Inflammatory macrophage (primary cell): Measurements from ENCODE around the gene CACNB1.

Experiments
- DNase-seq, 2 donors: peaks; one replicate each; pipeline ENCODE4 v3.0.0-alpha.2; 2020 to 2022

The CACNB1 gene

DNA sequence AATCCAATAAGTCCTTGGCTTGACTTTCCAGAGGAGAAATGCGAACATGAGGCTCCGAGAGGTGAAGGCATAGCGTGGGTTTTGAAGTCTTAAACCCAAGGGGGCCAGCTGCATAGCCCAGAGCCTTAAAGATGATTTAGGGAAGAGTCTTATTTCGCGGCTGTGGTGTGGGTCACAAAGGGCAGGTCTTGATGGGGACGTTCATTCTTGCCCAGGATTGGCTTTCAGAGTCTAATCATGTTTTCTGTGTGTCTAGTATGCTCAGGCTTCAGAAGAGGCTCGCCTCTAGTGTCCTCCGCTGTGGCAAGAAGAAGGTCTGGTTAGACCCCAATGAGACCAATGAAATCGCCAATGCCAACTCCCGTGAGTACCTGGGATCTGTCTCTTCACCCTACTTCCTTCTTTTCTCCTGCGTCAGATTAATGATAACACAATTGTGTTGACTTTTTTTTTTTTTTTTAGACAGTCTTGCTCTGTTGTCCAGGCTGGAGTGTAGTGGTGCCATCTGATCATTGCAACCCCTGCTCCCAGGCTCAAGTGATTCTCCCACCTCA is 3.6 kb upstream of the CACNB1 start:
- no peak for DNase-seq

DNA sequence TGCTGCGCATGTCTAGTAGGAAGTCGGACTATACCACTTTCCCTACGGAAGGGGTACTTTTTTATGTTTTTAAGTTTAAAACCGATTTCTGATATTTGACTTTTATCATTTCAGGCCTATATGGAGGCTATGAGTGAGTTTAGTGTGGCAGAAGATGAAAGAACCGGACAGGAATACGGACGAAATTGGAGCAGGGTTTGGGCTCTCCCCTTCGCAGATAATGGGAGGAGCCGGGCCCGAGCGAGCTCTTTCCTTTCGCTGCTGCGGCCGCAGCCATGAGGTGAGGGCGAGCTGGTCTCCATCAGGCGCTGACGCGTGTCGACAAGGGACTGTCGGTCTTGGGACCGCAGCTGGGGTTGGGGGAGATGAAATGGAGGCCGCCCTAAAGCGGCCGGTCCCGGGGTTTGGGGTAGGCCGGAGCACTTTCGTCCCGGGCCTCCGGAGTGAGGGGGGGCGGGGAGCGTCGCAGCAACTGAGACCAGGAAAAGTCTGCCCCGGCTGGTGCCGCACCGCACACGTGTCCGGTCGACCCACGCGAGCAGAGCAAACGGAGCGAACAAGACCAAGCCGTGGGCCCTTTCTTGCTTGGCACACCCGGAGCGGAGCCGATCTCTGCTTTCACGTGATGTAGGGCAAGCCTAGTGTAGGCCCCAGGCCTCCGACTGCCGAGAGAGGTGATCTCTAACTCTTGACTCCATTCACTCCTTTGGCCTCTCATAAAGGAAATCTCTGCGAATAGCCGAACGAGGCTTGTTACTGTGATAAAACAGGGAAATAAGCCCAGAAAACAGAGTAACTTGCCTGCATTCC is 2.8 kb upstream of the CACNB1 start, which contains the start of gene RPL19:
Gene RPL19 (plus strand): TSS at position 214 of the 810 bp plus-strand sequence. CDS start 62 bp downstream, at position 276.
- peak; percentile 28 to 80 for DNase-seq

DNA sequence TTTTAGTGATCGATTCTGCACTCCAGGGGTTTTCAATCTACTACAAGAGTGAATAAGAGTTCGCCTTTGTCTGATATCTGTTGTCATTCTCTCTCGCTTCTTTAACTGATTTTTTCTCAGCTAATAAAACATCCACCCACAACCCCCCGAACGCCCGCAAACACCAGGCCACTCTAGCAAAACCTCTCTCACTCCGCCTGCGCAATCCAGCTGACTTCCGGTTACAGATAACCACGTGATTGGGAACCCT is 2.3 kb upstream of the CACNB1 start:
- DNase-seq, result peak; percentile 96 to 97

DNA sequence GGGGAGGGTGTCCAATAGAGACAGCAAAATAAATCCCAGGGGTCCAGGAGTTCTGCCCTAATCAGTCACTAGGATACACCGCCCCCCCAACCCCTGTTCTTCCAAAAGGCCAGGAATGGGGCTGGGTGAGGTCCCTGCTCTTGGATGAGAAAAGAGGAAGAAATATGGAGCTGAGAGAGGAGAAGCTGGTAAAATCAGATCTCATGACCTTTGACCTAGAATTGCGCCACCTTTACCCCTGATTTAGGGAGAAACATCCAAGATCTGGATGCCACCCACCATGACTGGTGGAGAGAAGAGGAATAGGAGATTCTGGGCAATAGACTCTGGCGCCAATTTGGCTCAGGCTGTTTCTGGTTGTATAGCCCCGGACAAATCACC is 707 bp upstream of the CACNB1 start:
- DNase-seq, result peak; percentile 67 to 70

DNA sequence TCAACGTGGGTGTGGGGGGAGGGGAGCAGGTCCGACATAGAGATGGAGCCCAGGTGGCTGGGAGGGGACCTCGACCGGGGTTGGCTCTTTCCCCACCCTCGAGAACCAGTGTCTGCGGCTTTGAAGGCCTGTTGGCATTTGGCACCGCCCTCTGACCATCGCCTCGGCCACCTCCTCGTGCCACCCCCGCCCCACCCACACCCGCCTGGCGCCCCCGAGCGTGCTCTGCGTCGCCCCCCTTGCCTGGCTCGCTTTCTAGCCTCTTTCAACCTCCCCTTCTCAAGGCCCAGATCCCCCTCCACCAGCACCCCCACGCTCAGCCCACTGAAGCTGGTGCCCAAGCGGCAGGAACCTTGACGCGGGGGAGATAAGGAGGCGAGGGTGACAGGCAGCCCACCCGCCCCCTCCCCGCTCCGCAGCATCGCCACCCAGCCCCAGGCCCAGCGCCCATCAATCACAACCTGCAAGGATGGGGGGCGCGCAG is 619 bp downstream of the CACNB1 start:
- DNase-seq, result no peak

DNA sequence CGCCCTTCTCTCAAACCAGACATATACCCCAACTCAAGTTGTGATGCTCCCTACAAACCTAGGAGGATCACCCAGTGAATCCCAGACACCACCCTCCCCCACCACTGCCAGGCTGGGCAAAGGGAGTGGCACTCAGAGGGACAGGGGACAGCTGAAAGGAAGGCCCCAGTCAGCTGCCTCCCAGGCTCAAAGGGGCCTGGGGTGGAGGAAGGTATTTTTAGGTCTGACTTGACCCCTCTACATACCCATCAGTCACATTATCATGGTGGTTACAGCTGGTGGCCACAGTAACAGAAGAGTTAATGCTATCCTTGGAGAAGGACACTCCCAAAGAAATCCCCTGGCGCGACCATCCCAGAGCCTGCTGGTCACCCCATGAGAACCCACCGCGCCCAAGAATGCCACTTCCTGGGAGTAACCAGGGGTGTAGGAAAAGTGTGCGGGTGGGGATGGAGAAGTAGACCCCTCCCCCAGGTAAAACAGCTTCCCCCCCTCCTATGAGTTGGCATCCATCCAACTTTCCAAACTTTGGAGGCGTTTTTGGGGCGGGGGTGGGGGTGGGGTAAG is 1.1 kb downstream of the CACNB1 start:
- DNase-seq, result no peak

DNA sequence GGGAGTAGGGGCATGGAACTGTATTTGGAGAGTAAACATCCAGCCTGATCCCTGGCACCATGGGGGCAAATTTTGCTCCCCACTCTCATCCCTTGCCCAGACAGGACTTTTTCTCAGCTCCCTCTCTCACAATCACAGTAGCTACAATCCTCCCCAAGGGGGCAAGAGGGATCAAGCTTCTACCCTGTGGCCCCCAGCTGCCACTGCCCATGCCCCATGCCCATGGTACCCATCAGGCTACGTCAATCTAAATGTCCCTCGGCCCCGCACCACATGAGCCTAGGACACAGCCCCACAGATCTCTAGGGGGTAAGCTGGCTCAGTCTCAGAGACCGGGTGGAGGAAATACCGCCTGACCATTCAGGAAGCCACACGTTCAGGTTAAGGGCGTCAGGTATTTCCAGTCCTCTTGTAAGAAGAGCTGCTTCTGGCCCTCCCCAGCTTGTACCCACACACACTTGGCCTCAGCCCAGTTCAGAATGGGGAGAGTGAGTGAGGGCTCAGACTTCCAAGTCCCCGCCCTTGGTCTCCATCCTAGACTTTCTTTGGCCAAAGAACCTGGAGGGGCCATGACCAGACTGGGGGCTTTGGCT is 1.8 kb downstream of the CACNB1 start:
- DNase-seq, result no peak

DNA sequence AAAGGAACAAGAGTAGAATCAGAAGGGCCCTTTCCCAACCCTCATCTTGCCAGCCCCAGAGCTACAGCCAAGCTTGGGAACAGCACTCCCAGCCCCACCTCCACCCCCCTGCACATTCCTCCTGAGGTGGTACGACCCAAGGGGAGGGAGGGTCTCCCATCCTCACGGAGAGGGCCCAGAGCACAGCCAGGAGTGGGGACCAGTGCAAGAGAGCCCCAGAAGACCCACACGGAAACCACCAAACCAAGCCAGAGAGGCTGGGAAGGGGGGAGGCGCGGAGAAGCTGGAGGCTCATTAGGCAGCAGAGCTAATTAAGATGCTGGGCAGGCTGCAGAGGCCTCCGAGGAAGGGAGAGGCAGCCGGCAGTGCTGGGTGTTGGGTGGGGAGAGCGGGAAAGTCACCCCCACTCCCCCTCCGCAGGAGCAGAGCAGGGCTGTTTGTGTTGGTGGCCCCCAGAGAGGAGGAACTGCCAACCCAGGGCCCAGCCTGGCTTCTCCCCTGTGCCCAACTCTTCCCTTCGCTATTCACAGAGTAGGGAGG is 2.4 kb downstream of the CACNB1 start:
- DNase-seq, result no peak

DNA sequence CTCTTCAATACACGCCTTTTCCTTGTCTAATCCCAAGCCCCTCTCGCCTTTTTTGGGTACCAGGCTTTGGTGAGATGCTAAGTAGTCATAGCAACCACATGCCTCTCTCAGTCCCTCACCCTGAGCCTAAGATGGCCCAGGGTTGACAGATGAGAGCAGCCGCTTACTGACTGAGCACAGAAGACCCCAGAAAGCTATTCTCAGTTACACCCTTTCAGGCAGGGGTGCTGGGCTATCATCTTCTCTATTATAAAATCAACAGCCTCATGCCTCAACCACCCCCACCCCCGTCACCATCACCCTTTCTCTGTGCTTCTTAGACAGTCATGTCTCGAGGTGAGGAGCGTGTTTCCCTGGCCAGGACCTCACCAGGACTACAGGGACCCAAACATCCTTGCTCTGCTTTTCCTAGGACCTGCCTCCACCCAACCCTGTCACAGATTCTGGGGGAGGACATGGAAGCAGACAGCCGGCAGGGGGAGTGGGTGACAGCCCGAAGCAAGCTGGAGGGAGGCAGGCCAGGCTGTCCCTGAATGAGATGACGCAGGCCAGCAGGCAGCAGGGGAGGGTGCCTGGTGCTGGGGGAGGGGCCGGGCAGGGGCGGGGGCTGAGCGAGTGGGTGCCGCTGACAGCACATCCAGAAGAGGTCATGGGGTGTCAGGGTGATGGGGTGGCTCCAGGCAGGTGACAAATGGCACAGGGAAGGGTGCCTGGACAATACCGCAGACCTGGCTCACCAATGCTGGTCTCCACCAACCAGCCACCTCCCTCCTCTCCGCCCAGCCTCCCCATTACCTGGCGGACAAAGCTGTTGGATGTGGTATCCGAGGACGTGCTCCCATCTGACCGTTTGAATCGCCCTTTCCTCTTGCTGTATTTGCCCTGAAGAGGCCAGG is 3.1 kb downstream of the CACNB1 start:
- no peak for DNase-seq

DNA sequence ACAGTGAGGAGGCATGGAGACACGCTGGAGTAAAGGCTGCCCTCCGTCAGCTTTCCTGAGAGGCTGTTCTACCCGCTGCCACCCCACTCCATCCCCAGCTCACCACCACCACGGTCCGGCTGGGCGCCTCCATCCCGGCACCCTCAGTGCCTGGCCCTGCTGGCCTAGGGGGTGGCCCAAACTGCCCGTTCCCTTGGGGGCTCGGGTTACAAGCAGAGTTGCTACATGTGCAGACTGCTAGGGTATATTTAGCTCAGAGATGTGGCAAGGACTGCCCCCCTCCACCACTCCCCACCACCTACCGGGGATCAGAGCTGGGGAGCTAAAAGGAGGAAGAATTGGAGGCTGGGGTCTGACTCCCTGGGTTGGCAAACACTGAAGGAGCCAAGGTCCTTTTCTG is 4.1 kb downstream of the CACNB1 start:
- DNase-seq, result no peak

DNA sequence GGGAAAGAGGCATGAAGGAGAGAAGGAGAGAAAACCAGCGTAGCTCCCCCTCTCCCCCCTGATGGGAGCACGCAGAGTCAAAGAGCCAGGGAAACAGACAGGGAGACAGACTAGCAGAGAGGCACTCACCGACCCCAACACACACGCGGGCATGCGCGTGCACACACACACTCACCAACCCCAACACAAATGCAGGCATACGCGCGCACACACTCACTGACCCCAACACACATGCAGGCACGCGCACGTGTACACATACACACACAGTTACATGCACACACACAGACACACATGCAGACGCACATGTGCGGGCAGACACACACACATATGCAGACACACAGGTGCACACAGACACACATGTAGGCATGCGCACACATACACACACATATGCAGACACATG is 4.6 kb downstream of the CACNB1 start:
- DNase-seq, result no peak

DNA sequence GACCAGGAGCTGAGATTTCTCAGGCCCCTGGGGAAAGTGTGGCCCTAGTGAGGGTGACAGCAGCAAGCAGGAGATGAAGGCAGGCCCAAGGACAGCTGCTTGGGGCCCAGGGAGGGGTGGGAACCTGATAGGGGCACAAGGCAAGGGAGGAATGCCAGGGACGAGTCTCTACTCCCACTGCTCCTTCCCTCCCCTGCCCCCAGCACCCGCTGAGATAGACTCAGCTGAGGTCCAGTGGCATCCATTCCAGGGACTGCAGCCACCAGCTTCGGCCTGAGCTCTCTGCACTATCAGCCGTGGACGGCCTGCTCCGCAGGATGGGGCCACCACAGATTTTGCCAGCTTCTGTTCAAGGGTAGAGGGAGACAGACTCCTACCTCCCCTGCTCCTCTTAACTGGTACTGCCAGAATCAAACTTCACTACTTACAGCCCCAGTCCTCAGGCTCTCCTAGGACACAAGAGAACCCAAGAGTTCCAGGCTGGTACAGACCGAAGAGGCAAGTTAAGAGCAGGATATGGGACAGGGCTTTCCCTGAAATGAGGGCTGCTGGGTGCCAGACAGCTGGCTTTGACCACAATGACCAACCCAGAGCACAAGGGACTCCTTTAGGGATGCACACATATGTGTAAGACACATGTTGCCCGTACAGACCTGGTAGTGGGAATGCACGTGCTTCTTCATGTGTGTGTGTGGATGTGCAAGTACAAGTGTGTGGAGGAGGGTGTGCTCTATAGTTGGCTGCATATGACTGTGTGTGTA is 5.5 kb downstream of the CACNB1 start:
- no peak for DNase-seq

DNA sequence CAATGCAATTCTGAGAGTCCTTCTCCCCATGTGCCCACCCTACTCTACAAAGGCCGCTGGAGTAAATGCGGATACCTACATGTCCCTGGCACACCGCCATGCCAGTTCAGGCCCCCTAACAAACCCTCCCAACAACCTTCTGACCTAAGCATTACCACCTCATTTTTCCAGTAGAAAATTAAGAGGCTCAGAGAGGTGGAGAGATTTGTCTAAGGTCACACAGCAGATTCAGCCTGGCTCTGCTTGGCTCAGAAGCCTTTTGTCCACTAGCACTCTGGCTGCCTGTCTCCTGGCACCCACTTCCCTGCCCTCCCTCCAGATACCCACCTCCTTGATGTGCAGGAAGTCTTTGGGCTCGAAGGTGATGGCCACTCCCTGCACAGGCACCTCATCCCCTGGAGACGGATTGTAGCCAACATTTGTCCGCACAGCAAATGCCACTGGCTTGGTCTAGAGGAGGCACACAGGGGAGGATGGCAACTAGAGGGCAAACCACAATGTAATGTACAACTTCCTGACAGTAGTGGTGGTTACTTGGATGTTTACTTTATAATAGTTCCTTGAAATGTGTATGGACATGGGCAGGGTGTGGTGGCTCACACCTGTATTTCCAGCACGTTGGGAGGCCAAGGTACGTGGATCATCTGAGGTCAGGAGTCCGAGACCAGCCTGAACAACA is 10.2 kb downstream of the CACNB1 start:
- DNase-seq, result no peak

DNA sequence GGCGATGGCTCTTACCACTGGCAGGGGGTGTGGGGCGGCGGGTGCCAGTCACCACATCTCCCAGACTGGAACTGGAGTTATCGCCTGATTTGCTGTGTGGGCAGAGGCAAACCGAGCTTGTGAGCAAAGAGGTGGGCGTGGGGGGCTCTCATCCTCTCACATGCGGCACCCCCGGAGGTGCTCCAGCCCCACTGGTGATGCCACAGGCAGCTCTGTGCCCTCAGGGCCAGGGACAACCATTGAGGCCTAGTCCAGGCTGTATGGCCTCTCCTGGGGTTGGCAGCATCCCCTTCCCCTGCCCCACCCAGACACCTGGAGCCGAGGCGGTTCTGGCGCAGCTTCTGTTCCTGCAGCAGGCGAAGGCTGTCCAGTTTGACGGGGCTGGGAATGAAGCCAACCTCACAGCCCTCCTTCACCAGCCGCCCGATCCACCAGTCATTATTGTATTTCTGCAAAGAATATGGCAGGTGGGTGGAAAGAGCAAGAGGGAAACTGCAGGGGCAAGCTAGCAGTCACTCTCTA is 10.9 kb downstream of the CACNB1 start:
- no peak for DNase-seq

DNA sequence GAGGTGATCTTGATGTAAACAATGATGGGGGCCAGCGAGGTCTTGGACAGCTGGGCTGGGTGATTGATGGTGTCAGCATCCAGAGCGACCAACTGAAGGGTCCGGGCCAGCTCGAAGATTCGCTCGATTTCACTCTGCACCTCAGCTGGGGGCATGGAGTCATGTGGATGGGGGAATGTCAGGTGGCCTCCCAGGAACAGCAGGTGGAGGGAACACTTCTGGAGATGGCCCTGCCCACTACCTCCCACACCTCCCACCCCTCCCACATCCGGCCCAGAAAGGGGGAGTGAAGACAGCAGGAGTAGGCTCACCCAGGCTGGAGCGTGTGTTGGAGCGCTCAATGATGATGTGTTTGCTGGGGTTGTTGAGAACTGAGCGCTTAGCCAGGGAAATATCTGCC is 13.7 kb downstream of the CACNB1 start:
- no peak for DNase-seq

DNA sequence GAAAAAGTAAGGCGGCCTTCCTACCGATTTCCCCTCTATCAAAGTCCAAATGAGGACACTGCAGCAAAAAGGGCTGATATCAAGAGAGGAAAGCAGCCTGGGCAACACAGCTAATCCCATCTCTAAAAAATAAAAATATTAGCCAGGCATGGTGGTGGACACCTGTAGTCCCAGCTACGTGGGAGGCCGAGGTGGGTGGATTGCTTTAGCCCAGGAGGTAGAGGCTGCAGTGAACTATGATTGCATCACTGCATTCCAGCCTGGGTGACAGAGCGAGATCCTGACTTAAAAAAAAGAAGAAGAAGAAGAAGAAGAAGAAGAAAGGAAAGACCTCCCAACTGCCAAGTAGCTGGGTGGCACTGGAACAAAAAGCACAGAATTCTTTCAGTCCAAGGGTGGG is 14.4 kb downstream of the CACNB1 start:
- no peak for DNase-seq

DNA sequence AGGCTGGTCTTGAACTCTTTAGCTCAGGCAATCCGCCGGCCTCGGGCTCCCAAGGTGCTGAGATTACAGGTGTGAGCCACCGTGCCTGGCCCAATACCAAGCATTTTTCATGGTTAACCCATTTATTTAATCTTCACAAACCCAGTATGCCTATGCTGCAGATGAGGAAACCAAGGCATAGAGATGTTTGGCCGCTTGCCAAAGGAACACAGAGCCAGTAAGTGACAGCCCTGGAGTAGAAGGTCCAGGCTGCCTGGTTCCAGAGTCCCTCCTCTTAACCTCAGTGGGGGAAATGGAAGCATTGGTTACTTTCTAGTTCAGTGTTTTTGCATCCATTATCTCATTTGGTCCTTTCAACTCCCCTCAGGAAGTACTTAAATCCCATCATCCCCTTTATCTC is 16.2 kb downstream of the CACNB1 start:
- no peak for DNase-seq

DNA sequence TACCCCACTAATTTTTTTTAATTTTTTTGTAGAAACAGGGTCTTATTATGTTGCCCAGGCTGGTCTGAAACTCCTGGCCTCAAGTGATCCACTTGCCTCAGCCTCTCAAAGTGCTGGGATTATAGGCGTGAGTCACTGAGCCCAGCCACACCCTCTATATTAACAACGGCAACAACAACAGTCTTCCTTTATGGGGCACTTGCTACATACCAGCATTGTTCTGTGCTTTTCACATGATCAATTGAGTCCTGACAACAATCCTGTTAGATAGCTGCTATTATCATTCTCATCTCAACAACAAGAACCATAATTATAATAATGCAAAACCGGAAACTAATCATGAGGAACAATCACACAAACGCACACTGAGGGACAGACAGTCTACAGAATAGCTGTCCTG is 18.9 kb downstream of the CACNB1 start:
- no peak for DNase-seq

DNA sequence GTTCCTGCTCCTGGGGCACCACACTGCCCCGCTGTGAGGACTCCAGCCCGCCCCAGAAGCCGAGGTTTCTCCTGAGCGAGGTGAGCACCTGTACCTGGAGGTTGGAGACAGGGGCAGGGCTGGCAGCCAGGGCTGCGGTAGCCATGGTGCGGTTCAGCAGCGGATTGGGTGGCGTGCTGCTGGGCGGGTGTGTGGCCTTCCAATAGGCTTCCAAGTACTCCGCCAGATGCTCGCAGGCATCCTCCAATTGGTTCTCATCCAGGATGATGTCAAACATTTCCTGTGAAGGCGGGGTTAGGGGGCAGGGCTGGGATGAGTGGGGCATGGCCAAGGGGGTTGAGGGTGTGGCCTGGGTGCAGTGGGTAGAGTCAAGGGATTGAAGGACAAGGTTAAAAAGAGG is 20.2 kb downstream of the CACNB1 start:
- DNase-seq, result no peak

DNA sequence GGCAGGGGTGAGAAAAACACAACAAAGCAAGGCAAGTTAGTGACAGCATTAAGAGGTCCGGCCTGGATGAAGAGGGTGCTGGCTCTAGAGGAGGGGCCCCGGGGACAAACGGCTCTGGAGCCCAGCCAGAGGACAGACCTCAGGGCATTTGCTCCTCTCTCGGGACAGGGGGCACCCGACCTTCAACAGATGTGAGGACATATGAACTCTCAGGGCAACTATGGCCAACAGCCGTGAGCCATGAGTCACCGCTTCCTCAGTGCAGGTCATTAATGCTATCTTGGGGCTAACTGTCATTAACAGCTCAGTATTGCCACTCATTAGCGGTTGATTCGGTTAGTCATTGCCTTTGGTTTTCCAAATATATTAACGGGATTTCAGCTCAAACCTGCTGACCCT is 21.8 kb downstream of the CACNB1 start:
- DNase-seq, result peak in 1 of 2 donors; percentile 55
